PC-9 (cell line): ENCODE measurements around the gene SLC37A3.

Experiments
- CTCF ChIP-seq: fragments of 200-600 bp; sonication (generic); conservative IDR thresholded peaks from 2 replicates; pipeline ENCODE4 v1.6.1; 2017; ENCODE audit warnings: mixed run types, antibody characterized with exemption, mild to moderate bottlenecking, moderate library complexity
- EZH2 ChIP-seq: fragments of 200-600 bp; sonication (generic); IDR thresholded peaks from 2 replicates; pipeline ENCODE4 v1.8.0; 2017; ENCODE audit warnings: antibody characterized with exemption, low read depth

GRCh38 chr7:140400381-140400780 is 2.1 kb upstream of the SLC37A3 start:
- TF ChIP-seq CTCF = no peak
- no peak for TF ChIP-seq EZH2
